Activated T-cell treated with anti-CD3 and anti-CD28 coated beads, Interleukin-2, amount 50 U/mL, for 1 hour (primary cell): Measurements from ENCODE around the gene PGM1.

Source experiments
- DNase-seq: peaks from one replicate; pipeline ENCODE4 v3.0.0-alpha.2; 2020

The PGM1 gene

GRCh38 chr1:63705078-63705477 lies 111.9 kb downstream of the PGM1 start:
- DNase-seq = no peak

GRCh38 chr1:63709267-63709828 lies 116.1 kb downstream of the PGM1 start:
- no peak for DNase-seq
